HepG2 (cell line): ENCODE data around the gene ADAD2. TPM values are rescaled to one million over a fixed set of nuclear protein-coding genes. Genes with fewer than 3 reads are reported as not detected.

Experiments
- ATAC-seq: fragments of 200-7000 bp; cut with Tn5 transposase; 3 replicates; pipeline ENCODE4 v1.9.1; 2020; ENCODE audit warnings: mild to moderate bottlenecking, moderate library complexity
- BruUV-seq: library from RNA; stranded (reverse); fragments of 400-500 nt; replicated peaks from 2 replicates; lab custom pipeline; 2021; lab: Mats Ljungman, UMichigan
- CTCF ChIA-PET: fragments of 300-600 bp; formaldehyde crosslinking; extraction: SDS; loops from one replicate; lab custom pipeline; 2021; ENCODE audit warnings: low total read pairs, inconsistent platforms, low intra/inter-chr PET ratio; lab: Yijun Ruan, JAX
- POLR2A ChIA-PET: fragments of 350-600 bp; sonication (Branson Sonifier 250); formaldehyde crosslinking; loops from one replicate; lab custom pipeline; 2020; ENCODE audit warnings: antibody characterized with exemption, inconsistent platforms; lab: Yijun Ruan, JAX
- DNase-seq: peaks from one replicate; pipeline ENCODE4 v3.0.0-alpha.2; 2015; ENCODE audit warnings: low spot score
- FAIRE-seq: peaks from 3 replicates; lab custom pipeline; 2011; peaks lifted over from hg19 to GRCh38; lab: Jason Lieb, UNC
- H2AFZ ChIP-seq: one replicate; pipeline ENCODE4 v1.6.1; 2011; ENCODE audit warnings: low read length, inconsistent platforms
- H3K27ac ChIP-seq: fragments of 300-600 bp; 3 replicates; pipeline ENCODE4 v1.8.0; 2011; ENCODE audit warnings: mixed run types, mild to moderate bottlenecking, mixed read lengths, low read length, inconsistent platforms; ENCODE audit not compliant: insufficient read depth; ENCODE audit errors: extremely low read length
- H3K27me3 ChIP-seq, 2 experiments: fragments of 200-600 bp in 1 of 2; 2 replicates in 1 of 2; 3 replicates in 1 of 2; pipeline versions ENCODE4 v1.6.0 to v1.8.0; 2011; ENCODE audit warnings: low read length in 2 of 2, mild to moderate bottlenecking in 2 of 2, moderate library complexity in 2 of 2, inconsistent platforms in 1 of 2; ENCODE audit not compliant: insufficient read depth in 2 of 2, control insufficient read depth in 1 of 2
- H3K36me3 ChIP-seq, 2 experiments: fragments of 200-600 bp in 1 of 2; replicated peaks in 1 of 2; 2 replicates in 1 of 2; 3 replicates in 1 of 2; pipeline versions ENCODE4 v1.5.1 to v1.8.0; 2011; ENCODE audit warnings: low read length in 2 of 2, inconsistent platforms in 1 of 2; ENCODE audit not compliant: insufficient read depth in 2 of 2, control insufficient read depth in 1 of 2
- H3K4me1 ChIP-seq: 2 replicates; pipeline ENCODE4 v1.5.1; 2012; ENCODE audit warnings: low read length, inconsistent platforms; ENCODE audit not compliant: insufficient read depth
- H3K4me2 ChIP-seq: 2 replicates; pipeline ENCODE4 v1.6.0; 2011; ENCODE audit warnings: low read depth, low read length, inconsistent platforms
- H3K4me3 ChIP-seq, 3 experiments: fragments of 200-600 bp in 1 of 3; sonication (generic), shearing (Covaris generic) in 1 of 3; replicated peaks in 1 of 3; 2 replicates each; pipeline ENCODE4 v1.5.1; 2011 to 2016; ENCODE audit warnings: low read length in 3 of 3, inconsistent platforms in 2 of 3, low read depth in 2 of 3, mild to moderate bottlenecking in 2 of 3, control low read depth in 1 of 3, mixed read lengths in 1 of 3; ENCODE audit not compliant: insufficient read depth in 1 of 3
- H3K79me2 ChIP-seq: one replicate; pipeline ENCODE4 v1.6.1; 2011; ENCODE audit warnings: low read length, inconsistent platforms; ENCODE audit not compliant: insufficient read depth
- H3K9ac ChIP-seq: 2 replicates; pipeline ENCODE4 v1.6.0; 2011; ENCODE audit warnings: mild to moderate bottlenecking, low read depth, low read length, inconsistent platforms; ENCODE audit not compliant: insufficient read depth
- H3K9me3 ChIP-seq: 2 replicates; pipeline ENCODE4 v1.5.1; 2012; ENCODE audit warnings: mild to moderate bottlenecking, low read length
- H4K20me1 ChIP-seq: 2 replicates; pipeline ENCODE4 v1.6.0; 2011; ENCODE audit warnings: inconsistent platforms, mild to moderate bottlenecking, low read length, moderate library complexity; ENCODE audit not compliant: insufficient read depth
- AGO2 ChIP-seq: fragments of 200-400 bp; formaldehyde crosslinking; optimal IDR thresholded peaks from 2 replicates; pipeline ENCODE3; 2017; ENCODE audit warnings: mild to moderate bottlenecking, low read depth, low read length, moderate library complexity
- RBFOX2 ChIP-seq: fragments of 200-400 bp; formaldehyde crosslinking; IDR thresholded peaks from 2 replicates; pipeline ENCODE4 v1.6.1; 2017; ENCODE audit warnings: low read depth, mild to moderate bottlenecking, low read length
- YEATS4 ChIP-seq: sonication (generic); formaldehyde crosslinking; IDR thresholded peaks from 2 replicates; pipeline ENCODE4 v1.4.0; 2020; ENCODE audit warnings: missing genetic modification reagents, borderline replicate concordance
- ZNF275 ChIP-seq: sonication (generic); formaldehyde crosslinking; IDR thresholded peaks from 2 replicates; pipeline ENCODE4 v1.8.0; 2022; ENCODE audit warnings: missing genetic modification reagents, mild to moderate bottlenecking, inconsistent platforms, borderline replicate concordance
- WGBS: methylation state at CpG from one replicate; pipeline ENCODE4 v1.1.6; 2017; ENCODE audit warnings: low lambda C conversion rate; 5-methylcytosine and 5-hydroxymethylcytosine counted together
- in situ Hi-C: cut with HindIII; loops from 2 replicates; pipeline ENCODE4 v1.10.0; 2017; ENCODE audit warnings: low pct_unique_long_range_greater_than_20kb; ENCODE audit not compliant: extremely low pct_ligation_motif_present
- intact Hi-C: fragments of 100-400 bp; cut with micrococcal nuclease; formaldehyde crosslinking; loops from one replicate; pipeline ENCODE4 v1.10.0; 2022; ENCODE audit not compliant: unreplicated experiment
- polyA plus RNA-seq, 8 experiments: library from polyadenylated mRNA; depleted of rRNA in 3 of 8; stranded (reverse) in 7 of 8; unstranded in 1 of 8; fragments of >200 nt; fragmentation: Illumina TruSeq in 4 of 8; extraction: Trizol in 4 of 8; gene quantifications; 2 replicates each; pipeline versions ENCODE4 v1.2.1 to v1.2.3, GENCODE V29; 2011 to 2016; ENCODE audit warnings: low read depth in 4 of 8, missing spikeins in 1 of 8, mixed read lengths in 1 of 8; ENCODE audit not compliant: insufficient read depth in 1 of 8
- total RNA-seq, 5 experiments: library from RNA; depleted of rRNA; stranded (reverse); fragments of >200 nt; fragmentation: Illumina TruSeq; extraction: Trizol; gene quantifications; 2 replicates each; pipeline ENCODE4 v1.2.3, GENCODE V29; 2016; ENCODE audit warnings: low read depth in 1 of 5
- TF ChIP-seq, protein P1 (sequence below): fragments of 450-650 bp; IDR thresholded peaks from 2 replicates; pipeline ENCODE4 v1.6.1; 2017

The ADAD2 gene
- total and polyA plus RNA-seq, 2 of the 13 experiments (the other 11 are each of a cell fraction or from before 2014, with no cell fraction given), result not detected

DNA sequence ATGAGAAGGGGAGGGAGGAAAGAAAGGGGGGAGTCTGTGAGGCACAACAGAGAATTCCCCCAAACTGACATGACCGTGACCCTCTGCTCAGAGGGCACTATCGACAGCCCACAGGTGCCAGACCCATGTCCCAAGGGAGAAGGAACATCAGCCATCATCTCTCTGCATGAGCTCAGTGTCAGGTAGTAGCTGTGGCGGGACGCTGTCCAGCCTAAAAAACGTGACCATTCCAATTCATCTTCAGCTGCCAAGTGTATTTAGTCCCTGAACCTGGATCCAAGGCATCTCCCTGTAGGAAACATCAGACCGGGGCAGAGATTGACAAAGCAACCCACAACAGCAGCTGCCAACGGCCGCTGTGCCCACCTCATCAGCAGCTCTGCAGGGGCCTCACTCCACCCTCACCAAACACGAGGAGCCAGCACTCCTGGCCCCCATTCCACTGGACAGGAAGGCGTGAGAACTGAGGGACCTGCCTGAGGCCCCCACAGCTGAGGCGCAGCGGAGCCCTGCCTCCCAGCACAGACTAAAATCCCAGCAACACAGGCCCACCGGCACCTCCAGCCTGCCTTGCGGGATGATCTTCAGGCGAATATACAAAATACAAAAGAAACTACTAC is 12.7 kb upstream of the ADAD2 start:
- POLR2A ChIA-PET, result interaction anchor here (0.9 to 2.6 kb wide), 4 partner anchors 9 to 62 kb away, joined by 3 to 18 read pairs (median 6); partner anchors contain the start of genes MBTPS1 and TAF1C
- in situ Hi-C loops, result loop anchor here (5.0 to 25.0 kb wide), 2 partner anchors 91 to 216 kb away; partner anchors contain the start of genes NECAB2 and OSGIN1
- H3K4me2 ChIP-seq, result no peak overlapping the region

GRCh38 chr16:84178892-84179611 is 11.9 kb upstream of the ADAD2 start:
- Histone ChIP-seq H3K27me3 (no peaks in the 10 kb centered on the region), H3K79me2 (no peaks in the 10 kb centered on the region), H3K4me2 (no peak overlapping the region), H4K20me1 (no peaks in the 10 kb centered on the region), H2AFZ (no peak overlapping the region), H3K27ac (no peak overlapping the region), H3K9me3 (no peaks in the 10 kb centered on the region), H3K9ac (no peak overlapping the region), H3K4me1 (peaks cover 37% of the 10 kb centered on the region), H3K4me3 (no peak overlapping the region), H3K36me3 (peaks cover 25 to 48% of the 10 kb centered on the region in 2 experiments; a peak in 4 of 5 replicates)
- CTCF ChIA-PET, result no interaction called here
- POLR2A ChIA-PET, result interaction anchor here (0.9 to 1.0 kb wide), 2 partner anchors 28 to 63 kb away, joined by 3 to 4 read pairs; partner anchors contain the start of gene MBTPS1
- BruUV-seq, result no TSS peak
- in situ Hi-C loops (loop anchor here (5.0 to 25.0 kb wide), 2 partner anchors 92 to 217 kb away; partner anchors contain the start of genes NECAB2 and OSGIN1), intact Hi-C loops (loop anchor here (5.0 kb wide), 1 partner anchor 227 kb away; the partner anchor contains the start of gene OSGIN1)
- no peak for ATAC-seq
- TF ChIP-seq YEATS4 (CRISPR knock-in tag) (no peak), ZNF275 (no peak), RBFOX2 (peak; percentile 27; the same call in 1 of the 2 replicates)
- no peak for FAIRE-seq
- 100% methylated on average over 5 of the region's 28 CpGs for WGBS
- no peak for DNase-seq

More for the DNA sequence above, 12.7 kb upstream of the ADAD2 start:
- Histone ChIP-seq H3K4me1 (peaks cover 37% of the 10 kb centered on the region), H3K36me3 (peaks cover 23 to 40% of the 10 kb centered on the region in 2 experiments; a peak in 4 of 5 replicates), H2AFZ (no peak overlapping the region), H3K9ac (no peak overlapping the region), H4K20me1 (no peaks in the 10 kb centered on the region), H3K9me3 (no peaks in the 10 kb centered on the region), H3K79me2 (no peaks in the 10 kb centered on the region), H3K27me3 (peaks cover 0 to 1% of the 10 kb centered on the region in 2 experiments; a peak in 1 of 5 replicates), H3K4me3 (no peak overlapping the region), H3K27ac (peak overlapping the region; percentile 14)
- ATAC-seq (no peak), DNase-seq (no peak), FAIRE-seq (no peak)
- CTCF ChIA-PET, result no interaction called here
- intact Hi-C loops, result loop anchor here (5.0 kb wide), 1 partner anchor 226 kb away; the partner anchor contains the start of gene OSGIN1
- no TSS peak for BruUV-seq
- WGBS, result 94% methylated on average over 13 of the region's 15 CpGs
- TF ChIP-seq, protein P1, sequence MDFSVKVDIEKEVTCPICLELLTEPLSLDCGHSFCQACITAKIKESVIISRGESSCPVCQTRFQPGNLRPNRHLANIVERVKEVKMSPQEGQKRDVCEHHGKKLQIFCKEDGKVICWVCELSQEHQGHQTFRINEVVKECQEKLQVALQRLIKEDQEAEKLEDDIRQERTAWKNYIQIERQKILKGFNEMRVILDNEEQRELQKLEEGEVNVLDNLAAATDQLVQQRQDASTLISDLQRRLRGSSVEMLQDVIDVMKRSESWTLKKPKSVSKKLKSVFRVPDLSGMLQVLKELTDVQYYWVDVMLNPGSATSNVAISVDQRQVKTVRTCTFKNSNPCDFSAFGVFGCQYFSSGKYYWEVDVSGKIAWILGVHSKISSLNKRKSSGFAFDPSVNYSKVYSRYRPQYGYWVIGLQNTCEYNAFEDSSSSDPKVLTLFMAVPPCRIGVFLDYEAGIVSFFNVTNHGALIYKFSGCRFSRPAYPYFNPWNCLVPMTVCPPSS, result no peak
- peak; percentile 24 for TF ChIP-seq AGO2
- TF ChIP-seq, all 625 proteins: peak for 1
